ENCODE data around the gene ALMS1.
"Not testable (repeated sequence)": the region's sequence is repeated elsewhere in the genome, so short reads cannot be mapped to it uniquely, and the experiment has no call there.

Gene ALMS1, protein sequence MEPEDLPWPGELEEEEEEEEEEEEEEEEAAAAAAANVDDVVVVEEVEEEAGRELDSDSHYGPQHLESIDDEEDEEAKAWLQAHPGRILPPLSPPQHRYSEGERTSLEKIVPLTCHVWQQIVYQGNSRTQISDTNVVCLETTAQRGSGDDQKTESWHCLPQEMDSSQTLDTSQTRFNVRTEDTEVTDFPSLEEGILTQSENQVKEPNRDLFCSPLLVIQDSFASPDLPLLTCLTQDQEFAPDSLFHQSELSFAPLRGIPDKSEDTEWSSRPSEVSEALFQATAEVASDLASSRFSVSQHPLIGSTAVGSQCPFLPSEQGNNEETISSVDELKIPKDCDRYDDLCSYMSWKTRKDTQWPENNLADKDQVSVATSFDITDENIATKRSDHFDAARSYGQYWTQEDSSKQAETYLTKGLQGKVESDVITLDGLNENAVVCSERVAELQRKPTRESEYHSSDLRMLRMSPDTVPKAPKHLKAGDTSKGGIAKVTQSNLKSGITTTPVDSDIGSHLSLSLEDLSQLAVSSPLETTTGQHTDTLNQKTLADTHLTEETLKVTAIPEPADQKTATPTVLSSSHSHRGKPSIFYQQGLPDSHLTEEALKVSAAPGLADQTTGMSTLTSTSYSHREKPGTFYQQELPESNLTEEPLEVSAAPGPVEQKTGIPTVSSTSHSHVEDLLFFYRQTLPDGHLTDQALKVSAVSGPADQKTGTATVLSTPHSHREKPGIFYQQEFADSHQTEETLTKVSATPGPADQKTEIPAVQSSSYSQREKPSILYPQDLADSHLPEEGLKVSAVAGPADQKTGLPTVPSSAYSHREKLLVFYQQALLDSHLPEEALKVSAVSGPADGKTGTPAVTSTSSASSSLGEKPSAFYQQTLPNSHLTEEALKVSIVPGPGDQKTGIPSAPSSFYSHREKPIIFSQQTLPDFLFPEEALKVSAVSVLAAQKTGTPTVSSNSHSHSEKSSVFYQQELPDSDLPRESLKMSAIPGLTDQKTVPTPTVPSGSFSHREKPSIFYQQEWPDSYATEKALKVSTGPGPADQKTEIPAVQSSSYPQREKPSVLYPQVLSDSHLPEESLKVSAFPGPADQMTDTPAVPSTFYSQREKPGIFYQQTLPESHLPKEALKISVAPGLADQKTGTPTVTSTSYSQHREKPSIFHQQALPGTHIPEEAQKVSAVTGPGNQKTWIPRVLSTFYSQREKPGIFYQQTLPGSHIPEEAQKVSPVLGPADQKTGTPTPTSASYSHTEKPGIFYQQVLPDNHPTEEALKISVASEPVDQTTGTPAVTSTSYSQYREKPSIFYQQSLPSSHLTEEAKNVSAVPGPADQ (N-terminal part only)

DNA sequence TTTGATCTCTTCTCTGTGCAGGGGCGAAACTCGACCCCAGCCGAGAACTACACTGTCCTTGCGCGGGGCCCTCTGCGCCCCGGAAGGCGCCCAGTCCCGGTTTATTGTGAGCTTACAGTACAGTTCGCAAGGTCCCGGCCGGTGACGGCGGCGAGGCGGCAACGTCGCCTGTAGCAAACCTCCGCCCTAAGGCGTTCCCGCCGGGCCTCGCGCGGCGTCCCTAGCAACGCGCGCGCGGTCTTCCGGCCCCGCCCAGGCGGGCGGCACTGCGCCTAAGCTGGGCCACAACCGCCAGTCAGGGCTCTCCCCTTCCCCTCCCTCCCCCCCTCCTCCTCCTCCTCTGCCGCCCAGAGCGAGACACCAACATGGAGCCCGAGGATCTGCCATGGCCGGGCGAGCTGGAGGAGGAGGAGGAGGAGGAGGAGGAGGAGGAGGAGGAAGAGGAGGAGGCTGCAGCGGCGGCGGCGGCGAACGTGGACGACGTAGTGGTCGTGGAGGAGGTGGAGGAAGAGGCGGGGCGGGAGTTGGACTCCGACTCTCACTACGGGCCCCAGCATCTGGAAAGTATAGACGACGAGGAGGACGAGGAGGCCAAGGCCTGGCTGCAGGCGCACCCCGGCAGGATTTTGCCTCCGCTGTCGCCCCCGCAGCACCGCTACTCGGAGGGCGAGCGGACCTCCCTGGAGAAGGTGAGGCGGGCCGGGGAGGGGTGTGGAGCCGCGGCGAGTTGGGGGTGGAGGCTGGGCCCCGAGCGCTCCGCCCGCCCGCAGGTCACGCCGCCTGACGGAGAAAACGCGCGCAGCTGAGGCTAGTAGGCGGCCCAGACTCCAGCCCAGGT is at the start of gene ALMS1:
TSS of gene ALMS1 (plus strand) at position 333 of the 838 bp plus-strand sequence. CDS start at position 366, 33 bp downstream.
- DNase-seq, result peak; percentile 88

DNA sequence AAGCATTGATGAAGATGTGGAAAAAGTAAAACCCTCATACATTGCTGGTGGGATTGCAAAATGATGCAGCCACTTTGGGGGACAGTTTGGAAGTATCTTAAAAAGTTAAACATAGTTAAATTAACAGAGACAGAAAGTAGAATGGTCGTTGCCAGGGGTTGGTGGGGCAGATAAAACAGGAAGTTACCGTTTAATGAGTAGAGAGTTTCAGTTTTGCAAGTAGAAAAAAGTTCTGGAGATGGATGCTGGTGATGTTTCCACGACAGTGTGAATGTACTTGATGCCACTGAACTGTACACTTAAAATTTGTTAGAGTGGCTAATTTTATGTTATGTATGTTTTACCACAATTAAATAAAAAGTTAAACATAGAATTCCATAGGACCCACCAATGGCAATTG is 47.8 kb upstream of the ALMS1 start:
- peak; percentile 49 for DNase-seq

DNA sequence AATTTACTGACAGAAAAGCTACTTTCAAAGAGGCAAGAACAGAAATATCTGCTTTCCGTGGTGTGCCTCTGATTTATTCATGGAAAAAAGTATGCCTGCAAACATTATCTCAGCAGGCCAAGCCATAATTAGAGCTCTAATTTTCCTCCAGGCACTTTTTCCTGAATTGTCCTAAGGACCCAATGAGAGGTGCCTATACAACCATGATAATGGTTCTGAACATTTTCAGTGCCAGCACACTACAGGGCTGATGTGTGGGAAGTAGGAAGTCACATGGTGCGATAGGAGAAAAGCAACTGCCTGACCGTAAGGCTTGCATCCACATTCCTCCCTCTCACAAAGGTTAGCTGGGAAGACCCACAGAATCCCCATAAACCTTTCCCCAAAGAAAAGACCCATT is 46.4 kb upstream of the ALMS1 start:
- no peak for DNase-seq

DNA sequence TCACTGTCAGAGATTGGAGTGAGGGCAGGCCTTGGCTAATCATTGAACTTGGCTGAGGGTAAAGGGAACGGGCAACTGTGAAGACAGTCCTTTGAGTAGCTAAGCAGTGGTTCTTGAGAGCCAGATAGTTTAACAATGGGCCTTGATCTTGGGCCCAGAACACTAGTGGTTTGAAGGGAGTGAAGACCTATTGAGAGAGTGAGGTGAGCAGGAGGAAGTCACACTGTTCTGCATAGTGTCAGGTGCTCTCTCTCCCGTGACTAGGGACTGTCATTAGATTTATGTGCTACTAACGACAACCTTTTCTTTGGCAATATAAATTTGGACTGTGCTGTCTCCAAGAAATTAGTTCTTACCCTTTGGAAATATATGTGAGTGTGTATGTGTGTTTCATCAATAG is 44.6 kb upstream of the ALMS1 start:
- DNase-seq, result no peak

DNA sequence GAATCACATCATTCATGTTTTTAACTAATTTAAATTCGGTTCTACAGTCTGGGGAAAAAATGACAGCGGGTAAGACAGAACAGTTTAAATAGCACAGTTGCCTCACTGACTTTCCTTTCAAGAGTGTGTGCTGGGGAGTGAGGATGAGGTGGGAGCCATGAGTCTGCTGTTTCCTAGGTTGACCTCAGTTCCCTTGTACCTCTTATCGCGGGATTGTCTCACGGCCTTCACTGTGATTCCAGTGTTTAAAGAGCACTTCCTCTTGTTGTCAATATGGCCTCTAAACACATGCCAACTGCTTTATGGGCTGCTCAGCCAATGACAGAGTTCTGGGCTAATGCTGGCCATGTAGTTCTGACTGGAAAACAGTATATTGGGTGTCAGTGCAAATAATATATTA is 41.6 kb upstream of the ALMS1 start:
- DNase-seq, result no peak

DNA sequence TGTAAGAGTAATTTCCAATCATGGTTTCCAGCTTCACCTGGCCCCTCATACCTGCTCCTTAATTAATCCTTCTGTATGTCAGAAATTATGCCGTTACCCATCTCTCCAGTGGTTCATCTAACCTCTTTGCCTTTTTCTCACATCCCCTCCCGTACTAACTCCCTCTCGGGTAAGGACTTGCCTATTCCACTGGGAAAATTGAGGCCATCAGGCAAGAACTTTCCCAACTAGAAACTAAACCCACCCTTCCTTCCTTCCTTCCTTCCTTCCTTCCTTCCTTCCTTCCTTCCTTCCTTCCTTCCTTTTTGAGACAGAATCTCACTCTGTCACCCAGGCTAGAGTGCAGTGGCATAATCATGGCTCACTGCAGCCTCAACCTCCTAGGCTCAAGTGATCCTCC is 40.9 kb upstream of the ALMS1 start:
- DNase-seq, result not testable (repeated sequence)

DNA sequence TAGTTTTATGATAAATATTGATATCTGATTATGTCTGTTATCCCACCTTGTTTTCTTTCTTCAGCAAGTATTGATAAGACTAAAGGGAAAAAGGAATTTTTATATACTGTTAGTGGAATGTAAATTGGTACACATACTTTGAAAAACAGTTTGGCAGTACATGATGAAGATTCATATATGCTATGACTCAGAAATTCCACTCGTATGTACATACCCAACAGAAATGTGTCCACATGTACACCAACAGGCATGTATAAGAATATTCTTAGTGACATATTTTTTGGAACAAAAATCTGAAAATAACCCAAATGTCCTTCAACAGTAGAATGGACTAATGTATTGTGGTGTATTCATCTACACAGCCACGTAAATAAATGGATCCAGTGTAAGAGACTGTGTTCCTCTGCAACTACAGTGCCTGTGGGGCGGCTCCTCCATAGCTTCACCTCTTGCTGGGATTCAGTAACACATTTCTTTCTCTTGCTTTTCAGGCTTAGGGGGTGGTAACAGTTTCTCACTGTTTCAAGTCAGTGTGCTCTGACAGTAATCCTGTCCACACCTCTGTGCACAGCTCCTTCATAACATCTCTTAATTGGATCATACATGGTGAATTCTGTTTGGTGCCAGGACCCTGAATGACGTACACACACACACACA is 35.5 kb upstream of the ALMS1 start:
- no peak for DNase-seq

DNA sequence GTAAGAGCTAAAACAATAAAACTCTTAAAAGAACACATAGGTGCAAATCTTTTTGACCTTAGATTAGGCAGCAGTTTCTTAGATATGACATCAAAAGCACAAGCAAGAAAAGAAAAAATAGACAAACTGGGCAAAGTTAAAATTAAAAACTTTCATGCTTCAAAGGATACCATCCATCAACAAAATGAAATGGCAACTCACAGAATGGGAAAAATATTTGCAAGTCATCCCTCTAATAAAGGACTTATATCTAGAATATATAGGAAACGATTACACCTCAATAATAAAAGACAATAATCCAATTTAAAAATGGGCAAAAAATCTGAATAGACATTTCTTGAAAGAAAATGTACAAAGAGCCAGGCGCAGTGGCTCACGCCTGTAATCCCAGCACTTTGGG is 29.5 kb upstream of the ALMS1 start:
- DNase-seq, result no peak

DNA sequence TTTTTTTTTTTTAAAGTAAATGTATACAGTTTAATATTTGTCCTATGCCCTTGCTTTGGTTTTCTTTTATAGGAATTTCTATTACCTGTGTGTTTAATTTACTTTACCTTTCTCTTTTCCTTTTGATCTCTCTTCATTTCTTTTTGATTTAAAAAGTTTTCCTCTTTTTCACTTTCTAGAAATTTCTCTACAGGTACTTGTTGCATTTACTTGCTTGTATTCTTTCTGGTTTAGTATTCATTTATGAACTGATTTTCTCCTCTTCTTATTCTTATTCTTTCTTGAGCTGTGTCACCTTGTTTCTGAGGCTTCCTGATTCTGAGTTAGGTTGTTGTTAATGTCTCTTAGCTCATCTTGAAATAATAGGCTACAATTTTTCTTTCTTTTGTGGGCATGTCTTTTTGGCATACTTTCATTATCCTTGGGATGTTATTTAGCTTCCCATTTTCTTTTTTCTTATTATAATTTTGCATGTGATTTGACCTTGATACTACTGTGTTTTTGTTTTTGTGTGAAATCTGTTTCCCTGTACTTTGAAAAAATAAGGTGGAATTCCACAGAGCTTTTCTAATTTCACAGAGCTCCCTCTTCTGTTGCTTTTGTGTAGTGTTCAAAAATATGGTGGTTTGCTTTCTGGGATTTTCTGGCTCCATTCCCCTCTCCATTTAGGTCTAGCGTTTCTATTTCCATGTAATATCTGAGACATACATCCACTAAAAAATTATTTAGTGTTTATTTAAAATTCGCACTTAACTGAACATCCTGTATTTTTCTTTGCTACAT is 25.5 kb upstream of the ALMS1 start:
- no peak for DNase-seq

DNA sequence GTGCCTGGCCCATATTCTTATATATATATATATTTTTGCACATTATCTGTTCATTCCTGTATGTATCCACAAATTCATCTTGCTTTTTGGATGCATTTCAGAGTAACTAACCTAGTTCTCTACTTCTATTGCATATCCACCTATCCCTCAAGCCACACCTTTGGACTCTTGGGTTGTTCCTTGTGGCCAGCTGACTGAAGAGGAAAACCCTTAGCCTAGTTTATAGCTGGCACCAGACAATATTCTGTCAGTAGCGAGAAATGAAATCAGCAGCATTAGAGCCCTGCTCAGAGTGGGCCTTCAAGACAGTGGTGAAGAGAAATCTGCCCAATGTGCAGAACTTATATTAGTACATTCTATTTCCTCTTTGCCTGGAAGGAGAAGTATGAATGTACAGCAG is 19.6 kb upstream of the ALMS1 start:
- no peak for DNase-seq

DNA sequence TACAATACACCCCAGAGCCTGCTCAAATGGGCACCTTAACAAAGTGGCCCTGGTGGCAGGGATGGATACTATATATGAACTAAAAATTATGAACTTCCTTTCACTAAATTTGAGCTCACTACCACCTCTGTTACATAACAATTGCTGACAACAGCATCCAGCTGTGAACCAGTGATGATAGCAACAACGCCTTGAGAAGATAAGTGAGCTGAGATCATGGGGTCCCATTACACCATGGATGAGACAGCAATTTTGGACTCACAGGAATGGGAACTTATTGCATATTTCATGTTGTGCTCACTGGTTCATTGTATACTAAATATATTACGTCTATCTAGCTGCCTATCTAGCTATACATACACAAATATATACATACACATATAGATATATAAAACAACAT is 16.9 kb upstream of the ALMS1 start:
- DNase-seq, result no peak

DNA sequence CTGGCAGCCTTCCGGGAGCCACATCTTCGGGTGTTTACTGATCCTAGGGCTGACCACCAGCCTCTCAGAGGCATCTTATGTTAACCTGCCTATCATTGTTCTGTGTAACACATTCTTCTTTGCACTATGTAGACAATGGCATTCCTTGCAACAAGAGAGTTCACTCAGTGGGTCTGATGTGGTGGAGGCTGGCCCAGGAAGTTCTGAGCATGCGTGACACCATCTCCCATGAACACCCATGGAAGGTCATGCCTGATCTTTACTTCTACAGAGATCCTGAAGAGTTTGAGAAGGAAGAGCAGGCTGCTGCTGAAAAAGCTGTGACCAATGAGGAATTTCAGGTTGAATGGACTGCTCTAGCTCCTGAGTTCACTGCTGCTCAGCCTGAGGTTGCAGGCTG is 15.3 kb upstream of the ALMS1 start:
- no peak for DNase-seq

DNA sequence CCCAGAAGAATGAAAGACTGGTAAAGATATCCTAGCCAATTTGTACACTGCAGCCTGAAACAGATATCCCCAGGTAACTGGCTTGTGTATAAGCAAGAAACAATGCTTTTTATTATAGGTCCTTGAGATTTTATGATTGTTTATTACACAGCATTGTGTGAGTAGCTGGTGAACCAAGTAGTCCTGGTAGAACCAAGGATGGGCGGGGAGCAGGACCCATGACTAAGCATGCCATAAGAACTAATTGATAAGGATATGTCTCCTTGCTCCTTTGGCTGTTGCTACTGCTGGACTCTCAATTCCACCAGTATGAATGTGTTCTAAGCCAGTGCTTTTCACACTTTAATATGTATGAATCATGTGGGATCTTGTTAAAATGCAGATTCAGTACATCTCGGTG is 12.3 kb upstream of the ALMS1 start:
- DNase-seq, result no peak

DNA sequence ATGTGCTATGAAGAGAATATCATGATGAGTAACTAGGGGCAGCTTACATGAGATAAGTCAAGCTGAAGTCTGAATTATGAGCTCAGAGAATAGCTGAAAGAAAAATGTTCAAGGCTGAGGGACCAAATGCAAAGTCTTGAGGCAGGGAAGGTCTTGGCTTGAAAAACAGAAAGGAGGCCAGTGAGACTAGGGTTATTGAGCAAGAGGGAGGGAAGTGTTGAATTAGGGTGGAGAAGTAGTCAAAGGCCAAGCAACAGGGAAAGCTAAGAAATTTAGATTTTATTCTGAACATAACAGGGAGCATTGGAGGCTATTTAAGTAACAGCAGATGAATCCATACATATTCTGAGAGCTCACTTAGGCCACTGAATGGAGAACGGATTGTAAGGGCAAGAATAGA is 11.4 kb upstream of the ALMS1 start:
- no peak for DNase-seq

DNA sequence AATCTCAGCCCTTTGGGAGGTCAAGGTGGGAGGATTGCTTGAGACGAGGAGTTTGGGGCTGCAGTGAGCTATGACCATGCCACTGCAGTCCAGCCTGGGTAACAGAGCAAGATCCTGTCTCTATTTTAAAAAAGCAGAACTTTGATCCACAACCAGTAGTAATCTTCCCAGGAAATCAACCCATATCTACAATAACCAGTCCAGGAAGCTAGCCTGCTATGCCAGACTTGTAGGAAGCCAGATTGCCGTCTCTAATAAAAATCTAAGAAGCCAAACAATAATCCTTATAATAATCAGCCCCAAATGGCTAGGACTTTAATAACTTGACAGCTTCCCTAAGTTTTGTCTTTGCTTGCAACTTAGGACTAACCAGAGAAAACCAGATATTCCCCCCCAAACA is 9.0 kb upstream of the ALMS1 start:
- DNase-seq, result no peak

DNA sequence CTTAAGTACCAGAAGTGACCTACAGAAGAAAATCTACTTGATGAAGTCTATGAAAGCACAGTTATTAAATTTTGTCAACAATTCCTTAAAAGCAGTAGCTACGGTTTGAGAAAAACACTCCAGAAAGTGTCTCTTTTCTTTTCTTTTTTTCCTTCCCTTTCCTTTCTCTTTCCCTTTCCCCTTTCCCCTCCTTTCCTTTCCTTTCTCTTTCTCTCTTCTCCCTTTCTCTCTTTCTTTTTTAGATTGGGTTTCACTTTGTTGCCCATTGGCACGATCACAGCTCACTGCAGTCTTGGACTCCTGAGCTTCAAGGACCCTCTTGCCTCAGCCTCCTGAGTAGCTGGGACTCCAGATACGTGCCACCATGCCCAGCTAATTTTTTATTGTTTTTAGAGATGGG is 2.6 kb upstream of the ALMS1 start:
- DNase-seq, result no peak

DNA sequence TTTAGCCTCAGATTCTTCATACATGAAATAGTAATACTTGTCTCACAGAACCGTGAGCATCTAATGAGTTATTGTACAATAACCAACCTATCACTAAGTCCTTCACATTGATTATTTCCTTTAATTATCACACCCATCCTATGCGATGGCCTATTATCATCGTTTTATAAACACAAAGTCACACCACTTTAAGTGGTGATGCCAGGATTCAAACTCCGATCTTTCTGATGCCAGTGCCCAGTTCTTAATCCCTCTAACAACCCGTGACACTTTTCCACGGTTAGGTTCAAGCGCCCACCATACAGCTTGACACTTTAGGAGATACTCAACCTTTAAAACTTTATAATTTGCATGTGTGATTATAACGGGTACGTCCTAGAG is 523 bp upstream of the ALMS1 start:
- no peak for DNase-seq

DNA sequence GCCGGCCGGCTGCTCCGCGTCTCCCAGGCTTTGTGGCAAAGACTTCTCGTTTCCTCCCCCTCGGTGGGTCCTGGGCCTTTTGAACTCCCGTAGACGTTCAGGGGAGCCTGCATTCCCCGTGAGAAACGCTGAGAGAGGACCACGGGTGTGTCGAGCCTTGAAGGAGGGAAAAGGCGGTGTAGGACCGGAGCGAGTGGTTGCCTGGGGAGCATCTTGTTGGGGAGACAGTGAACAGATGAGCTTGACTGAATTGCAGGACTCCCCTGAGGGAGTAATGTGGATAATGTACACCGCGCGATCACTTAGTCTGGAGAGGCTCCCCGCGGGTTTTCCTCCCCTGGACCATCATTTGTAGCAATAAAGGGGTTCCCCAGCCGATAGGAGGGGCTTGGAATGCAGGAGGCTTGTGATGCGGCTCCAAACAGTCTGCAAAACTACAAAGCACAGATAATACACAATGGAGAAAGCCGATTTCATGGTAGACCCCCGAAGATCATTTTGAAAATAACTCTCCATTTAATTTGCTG is 769 bp downstream of the ALMS1 start:
- DNase-seq, result no peak

DNA sequence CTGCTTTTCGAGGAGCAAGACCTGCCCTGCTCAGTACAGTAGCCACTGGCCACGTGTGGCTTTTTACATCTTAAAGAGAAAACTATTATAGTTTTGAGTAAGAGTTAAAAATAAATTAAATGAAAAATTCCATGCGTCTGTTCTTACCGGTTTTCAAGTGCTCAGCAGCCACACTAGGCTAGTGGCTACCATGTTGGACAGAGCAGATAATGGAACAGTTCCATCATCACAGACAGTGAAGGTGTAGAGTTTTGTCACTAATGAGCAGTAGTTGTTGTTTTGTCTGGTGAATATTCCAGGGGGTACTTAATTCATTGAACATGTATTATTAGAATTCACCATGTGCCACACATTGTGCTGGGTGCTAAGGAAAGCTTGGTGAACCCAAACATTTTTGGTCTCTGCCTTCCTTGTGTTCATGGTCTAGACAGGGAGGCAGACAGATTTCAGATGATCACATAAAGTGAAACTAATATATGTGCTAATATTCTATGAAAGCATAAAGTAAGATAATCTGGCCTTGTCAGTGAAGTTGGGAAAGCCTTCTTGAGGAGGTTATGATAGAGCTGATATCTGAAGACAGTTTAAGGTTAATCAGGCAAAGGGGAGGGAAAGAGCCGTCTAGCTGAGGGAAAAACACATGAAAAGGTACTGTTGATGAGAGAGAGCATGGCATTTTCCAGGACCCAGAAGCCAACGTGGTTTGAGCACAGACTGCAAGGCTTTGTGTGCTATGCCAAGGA is 1.4 kb downstream of the ALMS1 start:
- no peak for DNase-seq
